ENCODE data around the gene TMEM258. TPM values are rescaled to one million over a fixed set of nuclear protein-coding genes. Genes with fewer than 3 reads are reported as not detected.

TMEM258 gene
- total and polyA plus RNA-seq, 9 of the 15 experiments (the other 6 are each of a cell fraction or from before 2014, with no cell fraction given) = 97.2 to 856 (median 231) TPM

DNA sequence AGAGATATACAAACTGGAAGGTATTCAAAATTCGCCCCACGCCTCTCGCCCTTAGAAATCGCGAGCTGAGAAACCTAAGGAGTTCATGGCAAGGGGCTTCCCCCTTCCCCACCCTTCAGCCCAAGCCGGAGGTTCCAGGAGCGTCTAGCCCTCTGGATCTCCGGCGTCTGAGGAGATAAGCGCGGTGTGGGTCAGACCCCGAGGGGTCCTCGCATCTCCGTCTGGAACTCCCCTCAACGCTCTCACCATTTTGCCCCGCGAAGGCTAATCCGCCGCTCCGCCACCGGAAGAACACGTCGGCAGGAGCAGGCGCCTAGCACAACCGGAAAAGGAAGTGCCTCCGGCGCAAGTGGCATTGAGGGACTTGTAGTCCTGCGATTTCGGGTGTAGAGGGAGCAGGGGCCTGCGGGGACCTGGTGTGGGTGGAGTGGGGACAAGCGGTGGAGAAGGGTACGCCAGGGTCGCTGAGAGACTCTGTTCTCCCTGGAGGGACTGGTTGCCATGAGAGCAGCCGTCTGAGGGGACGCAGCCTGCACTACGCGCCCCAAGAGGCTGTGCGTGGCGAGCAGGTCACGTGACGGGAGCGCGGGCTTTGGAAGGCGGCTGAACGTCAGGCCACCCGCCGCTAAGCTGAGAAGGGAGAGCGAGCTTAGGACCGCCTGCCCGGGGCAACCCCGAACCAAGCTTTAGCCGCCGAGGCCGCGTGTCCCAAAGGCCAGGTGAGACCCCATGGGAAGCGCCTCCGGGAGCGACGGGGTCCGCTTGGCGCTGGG lies at the start of gene TMEM258, which contains the start of gene FEN1 (continued):
- peak; percentile 51 for TF ChIP-seq ATF3 (IDR thresholded peaks at IDR 0.05)
- 0 out of 2 replicates have a peak, but pooled peaks have one; percentile 16 for TF ChIP-seq ATF3 (CRISPR knock-in tag; conservative IDR thresholded peaks at IDR 0.05)
- TF ChIP-seq ZMIZ1 (IDR thresholded peaks at IDR 0.05; ENCODE audit: low read depth in 2 of 2, low read length in 2 of 2) = peak in 1 of 2 experiments; percentile 38; a peak in 1 of 4 replicates
- no peak; the same call in 1 of the 2 replicates for TF ChIP-seq CBFB (CRISPR knock-in tag; IDR thresholded peaks at IDR 0.05)
- TF ChIP-seq KLF13 (tag; IDR thresholded peaks at IDR 0.05; ENCODE audit: borderline replicate concordance, low read depth) = peak; percentile 43; the same call in 1 of the 2 replicates
- TF ChIP-seq FOXK2 (conservative IDR thresholded peaks at IDR 0.05 in 1 of 2, IDR thresholded peaks at IDR 0.05 in 1 of 2; ENCODE audit: low read depth in 2 of 2) = peak; percentile 10 to 78; a peak in 2 of 4 replicates
- no peak for TF ChIP-seq DMBX1 (CRISPR knock-in tag; IDR thresholded peaks at IDR 0.05; ENCODE audit: borderline replicate concordance)
- TF ChIP-seq MTA2 (IDR thresholded peaks at IDR 0.05; ENCODE audit: low read depth) = no peak
- no peak for TF ChIP-seq PATZ1 (CRISPR knock-in tag; IDR thresholded peaks at IDR 0.05; ENCODE audit: borderline replicate concordance)
- no peak for TF ChIP-seq SAFB2 (IDR thresholded peaks at IDR 0.05; ENCODE audit: borderline replicate concordance, low read depth, low read length, severe bottlenecking)
- TF ChIP-seq TEAD4 (IDR thresholded peaks at IDR 0.05; ENCODE audit: low read length) = no peak
- TF ChIP-seq TEAD4 (CRISPR knock-in tag; IDR thresholded peaks at IDR 0.05; ENCODE audit: borderline replicate concordance) = peak; percentile 67; the same call in 1 of the 2 replicates
- TF ChIP-seq, protein P1, sequence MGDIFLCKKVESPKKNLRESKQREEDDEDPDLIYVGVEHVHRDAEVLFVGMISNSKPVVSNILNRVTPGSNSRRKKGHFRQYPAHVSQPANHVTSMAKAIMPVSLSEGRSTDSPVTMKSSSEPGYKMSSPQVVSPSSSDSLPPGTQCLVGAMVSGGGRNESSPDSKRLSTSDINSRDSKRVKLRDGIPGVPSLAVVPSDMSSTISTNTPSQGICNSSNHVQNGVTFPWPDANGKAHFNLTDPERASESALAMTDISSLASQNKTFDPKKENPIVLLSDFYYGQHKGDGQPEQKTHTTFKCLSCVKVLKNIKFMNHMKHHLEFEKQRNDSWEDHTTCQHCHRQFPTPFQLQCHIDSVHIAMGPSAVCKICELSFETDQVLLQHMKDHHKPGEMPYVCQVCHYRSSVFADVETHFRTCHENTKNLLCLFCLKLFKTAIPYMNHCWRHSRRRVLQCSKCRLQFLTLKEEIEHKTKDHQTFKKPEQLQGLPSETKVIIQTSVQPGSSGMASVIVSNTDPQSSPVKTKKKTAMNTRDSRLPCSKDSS (IDR thresholded peaks at IDR 0.05; ENCODE audit: low read depth, partially characterized antibody) = no peak
- TF ChIP-seq KAT7 (CRISPR knock-in tag; IDR thresholded peaks at IDR 0.05; ENCODE audit: borderline replicate concordance) = peak; percentile 94
- no peak for TF ChIP-seq CHCHD3 (CRISPR knock-in tag; IDR thresholded peaks at IDR 0.05)
- 0 out of 2 replicates have a peak, but pooled peaks have one; percentile 40 for TF ChIP-seq PML (IDR thresholded peaks at IDR 0.05; ENCODE audit: low read length)
- peak; percentile 61; the same call in 1 of the 2 replicates for TF ChIP-seq SMARCE1 (IDR thresholded peaks at IDR 0.05)

All from K562 (cell line).